Heart left ventricle (tissue), 13 donors: ENCODE data around the gene BROX.

Experiments used
- POLR2A ChIP-seq, 2 donors: fragments of 450-650 bp; IDR thresholded peaks; one replicate each; pipeline ENCODE4 v1.6.1; 2017; ENCODE audit warnings: antibody characterized with exemption in 2 of 2, mild to moderate bottlenecking in 2 of 2, moderate library complexity in 2 of 2
- TF ChIP-seq, protein P1 (sequence below), 12 donors: fragments of 200-600 bp; sonication (generic) in 4 of 12; IDR thresholded peaks; one replicate each; pipeline versions ENCODE4 v1.5.0 to v1.8.0; 2018 to 2022; ENCODE audit warnings: antibody characterized with exemption in 12 of 12, mild to moderate bottlenecking in 5 of 12
- donor health status: ischemic (EF 13 %, LVEDD 7.1; RV severe dilation, severe dysfunction).
- donor health status: DM: no; HTN: yes; CAD: no.
- donor health status: DM: no; HTN: no; CAD: no.
- donor health status: ischemic (EF 25% LVEDD 6.9; RV normal size, moderate dysfunction).
- donor health status: ischemic (EF 25% LVEDD 5.7; RV mildly dilated, moderate dysfunction).
- donor health status: ischemic (EF 35%, LVEDD 5.7; RV mildly dilated, moderate dysfunction).
- donor health status: nonischemic (EF 11% LVEDD 7.7; RV severe dilation, severe dysfunction).
- donor health status: DM: yes; HTN: yes; CAD: no.
- donor health status: PGD.
- donor health status: ischemic (EF 29% LVEDD 5.4; RV normal size, mild dysfunction).
- donor health status: nonischemic (EF 23%, LVEDD 6.1; RV moderate dilation, normal function).

DNA sequence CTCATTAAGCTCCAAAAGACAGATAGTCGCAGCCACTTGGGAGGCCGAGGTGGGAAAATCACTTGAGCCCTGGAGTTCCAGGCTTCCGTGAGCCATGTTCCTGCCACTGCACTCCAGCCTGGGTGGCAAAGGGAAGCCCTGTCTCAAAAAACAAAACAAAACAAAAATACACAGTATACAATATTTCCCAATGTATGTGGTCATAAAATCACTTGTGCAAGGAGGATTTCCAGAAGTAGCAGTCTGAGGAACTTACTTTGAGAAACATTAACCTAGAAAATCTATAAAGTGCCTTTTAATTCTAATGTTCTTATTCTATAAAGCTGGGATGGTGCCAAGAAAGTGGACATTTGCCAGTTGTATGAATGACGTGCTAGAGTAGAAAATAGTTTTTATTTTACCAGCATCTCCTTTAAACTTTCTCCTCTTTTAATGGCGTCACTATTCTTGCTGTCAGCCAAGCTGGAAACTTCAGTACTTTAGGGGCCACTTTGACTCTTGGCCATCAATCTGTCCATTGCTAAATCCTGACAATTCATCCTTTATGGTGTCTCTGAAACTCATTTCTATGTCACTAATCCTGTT lies 47.2 kb downstream of the BROX start:
- no peak for TF ChIP-seq POLR2A (IDR thresholded peaks at IDR 0.05)
- TF ChIP-seq, protein P1, sequence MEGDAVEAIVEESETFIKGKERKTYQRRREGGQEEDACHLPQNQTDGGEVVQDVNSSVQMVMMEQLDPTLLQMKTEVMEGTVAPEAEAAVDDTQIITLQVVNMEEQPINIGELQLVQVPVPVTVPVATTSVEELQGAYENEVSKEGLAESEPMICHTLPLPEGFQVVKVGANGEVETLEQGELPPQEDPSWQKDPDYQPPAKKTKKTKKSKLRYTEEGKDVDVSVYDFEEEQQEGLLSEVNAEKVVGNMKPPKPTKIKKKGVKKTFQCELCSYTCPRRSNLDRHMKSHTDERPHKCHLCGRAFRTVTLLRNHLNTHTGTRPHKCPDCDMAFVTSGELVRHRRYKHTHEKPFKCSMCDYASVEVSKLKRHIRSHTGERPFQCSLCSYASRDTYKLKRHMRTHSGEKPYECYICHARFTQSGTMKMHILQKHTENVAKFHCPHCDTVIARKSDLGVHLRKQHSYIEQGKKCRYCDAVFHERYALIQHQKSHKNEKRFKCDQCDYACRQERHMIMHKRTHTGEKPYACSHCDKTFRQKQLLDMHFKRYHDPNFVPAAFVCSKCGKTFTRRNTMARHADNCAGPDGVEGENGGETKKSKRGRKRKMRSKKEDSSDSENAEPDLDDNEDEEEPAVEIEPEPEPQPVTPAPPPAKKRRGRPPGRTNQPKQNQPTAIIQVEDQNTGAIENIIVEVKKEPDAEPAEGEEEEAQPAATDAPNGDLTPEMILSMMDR (IDR thresholded peaks at IDR 0.05): no peak
